ENCODE data around the gene COL15A1.

DNA sequence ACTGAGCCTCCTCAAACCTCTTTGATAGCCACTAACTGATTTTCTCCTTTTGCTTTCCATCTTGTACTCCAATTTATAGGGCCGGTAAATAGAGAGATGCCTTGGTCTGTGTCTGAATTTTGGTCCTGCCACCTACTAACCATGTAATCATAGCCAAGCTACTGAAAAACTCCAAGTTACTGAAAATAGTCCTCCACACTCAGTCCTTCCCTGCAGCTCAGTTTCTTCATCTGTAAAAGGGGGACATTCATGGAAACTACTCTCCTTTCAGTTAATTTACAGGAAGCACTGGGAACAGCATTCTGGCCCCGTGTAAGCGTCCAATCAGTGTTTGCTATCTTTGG, 131.2 kb downstream of the COL15A1 start:
- TF ChIP-seq, protein P1, sequence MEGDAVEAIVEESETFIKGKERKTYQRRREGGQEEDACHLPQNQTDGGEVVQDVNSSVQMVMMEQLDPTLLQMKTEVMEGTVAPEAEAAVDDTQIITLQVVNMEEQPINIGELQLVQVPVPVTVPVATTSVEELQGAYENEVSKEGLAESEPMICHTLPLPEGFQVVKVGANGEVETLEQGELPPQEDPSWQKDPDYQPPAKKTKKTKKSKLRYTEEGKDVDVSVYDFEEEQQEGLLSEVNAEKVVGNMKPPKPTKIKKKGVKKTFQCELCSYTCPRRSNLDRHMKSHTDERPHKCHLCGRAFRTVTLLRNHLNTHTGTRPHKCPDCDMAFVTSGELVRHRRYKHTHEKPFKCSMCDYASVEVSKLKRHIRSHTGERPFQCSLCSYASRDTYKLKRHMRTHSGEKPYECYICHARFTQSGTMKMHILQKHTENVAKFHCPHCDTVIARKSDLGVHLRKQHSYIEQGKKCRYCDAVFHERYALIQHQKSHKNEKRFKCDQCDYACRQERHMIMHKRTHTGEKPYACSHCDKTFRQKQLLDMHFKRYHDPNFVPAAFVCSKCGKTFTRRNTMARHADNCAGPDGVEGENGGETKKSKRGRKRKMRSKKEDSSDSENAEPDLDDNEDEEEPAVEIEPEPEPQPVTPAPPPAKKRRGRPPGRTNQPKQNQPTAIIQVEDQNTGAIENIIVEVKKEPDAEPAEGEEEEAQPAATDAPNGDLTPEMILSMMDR (IDR thresholded peaks at IDR 0.05) = no peak
- TF ChIP-seq EP300 (IDR thresholded peaks at IDR 0.05) = no peak

Data from tibial nerve (tissue), 4 donors.